Measurements from ENCODE around the gene CCDC106. TPM values are rescaled to one million over a fixed set of nuclear protein-coding genes. Genes with fewer than 3 reads are reported as not detected.
A peak's percentile ranks its signal among the peaks of the same experiment; 100 is the strongest.

CCDC106 gene
- total RNA-seq = 8.3 TPM

- intact Hi-C loops (cut with DNase I) = no loop called here
- Histone ChIP-seq H3K9me3 (no peaks in the 10 kb centered on the region), H3K4me1 (peaks cover 45% of the 10 kb centered on the region), H3K4me3 (peak within 1 kb of the TSS; percentile 74 to 94), H3K27me3 (no peaks in the 10 kb centered on the region), H3K27ac (peak within 1 kb of the TSS; percentile 85), H3K36me3 (peaks cover 0 to 11% of the 10 kb centered on the region in 2 donors)
- DNase-seq (ENCODE audit: extremely low spot score in 2 of 2) = no peak
- TF ChIP-seq POLR2A (IDR thresholded peaks at IDR 0.05) = no peak
- TF ChIP-seq POLR2AphosphoS5 (IDR thresholded peaks at IDR 0.05; ENCODE audit: insufficient read depth in 1 of 2, low read depth in 1 of 2) = peak in 1 of 2 donors; percentile 27
- TF ChIP-seq, protein P1, sequence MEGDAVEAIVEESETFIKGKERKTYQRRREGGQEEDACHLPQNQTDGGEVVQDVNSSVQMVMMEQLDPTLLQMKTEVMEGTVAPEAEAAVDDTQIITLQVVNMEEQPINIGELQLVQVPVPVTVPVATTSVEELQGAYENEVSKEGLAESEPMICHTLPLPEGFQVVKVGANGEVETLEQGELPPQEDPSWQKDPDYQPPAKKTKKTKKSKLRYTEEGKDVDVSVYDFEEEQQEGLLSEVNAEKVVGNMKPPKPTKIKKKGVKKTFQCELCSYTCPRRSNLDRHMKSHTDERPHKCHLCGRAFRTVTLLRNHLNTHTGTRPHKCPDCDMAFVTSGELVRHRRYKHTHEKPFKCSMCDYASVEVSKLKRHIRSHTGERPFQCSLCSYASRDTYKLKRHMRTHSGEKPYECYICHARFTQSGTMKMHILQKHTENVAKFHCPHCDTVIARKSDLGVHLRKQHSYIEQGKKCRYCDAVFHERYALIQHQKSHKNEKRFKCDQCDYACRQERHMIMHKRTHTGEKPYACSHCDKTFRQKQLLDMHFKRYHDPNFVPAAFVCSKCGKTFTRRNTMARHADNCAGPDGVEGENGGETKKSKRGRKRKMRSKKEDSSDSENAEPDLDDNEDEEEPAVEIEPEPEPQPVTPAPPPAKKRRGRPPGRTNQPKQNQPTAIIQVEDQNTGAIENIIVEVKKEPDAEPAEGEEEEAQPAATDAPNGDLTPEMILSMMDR (IDR thresholded peaks at IDR 0.05) = no peak
These were observed at the start of gene CCDC106 for GRCh38 chr19:55647732-55648584. TSS of gene CCDC106 (plus strand) at chr19:55648212. CDS start at chr19:55649047, 835 bp downstream.

DNA sequence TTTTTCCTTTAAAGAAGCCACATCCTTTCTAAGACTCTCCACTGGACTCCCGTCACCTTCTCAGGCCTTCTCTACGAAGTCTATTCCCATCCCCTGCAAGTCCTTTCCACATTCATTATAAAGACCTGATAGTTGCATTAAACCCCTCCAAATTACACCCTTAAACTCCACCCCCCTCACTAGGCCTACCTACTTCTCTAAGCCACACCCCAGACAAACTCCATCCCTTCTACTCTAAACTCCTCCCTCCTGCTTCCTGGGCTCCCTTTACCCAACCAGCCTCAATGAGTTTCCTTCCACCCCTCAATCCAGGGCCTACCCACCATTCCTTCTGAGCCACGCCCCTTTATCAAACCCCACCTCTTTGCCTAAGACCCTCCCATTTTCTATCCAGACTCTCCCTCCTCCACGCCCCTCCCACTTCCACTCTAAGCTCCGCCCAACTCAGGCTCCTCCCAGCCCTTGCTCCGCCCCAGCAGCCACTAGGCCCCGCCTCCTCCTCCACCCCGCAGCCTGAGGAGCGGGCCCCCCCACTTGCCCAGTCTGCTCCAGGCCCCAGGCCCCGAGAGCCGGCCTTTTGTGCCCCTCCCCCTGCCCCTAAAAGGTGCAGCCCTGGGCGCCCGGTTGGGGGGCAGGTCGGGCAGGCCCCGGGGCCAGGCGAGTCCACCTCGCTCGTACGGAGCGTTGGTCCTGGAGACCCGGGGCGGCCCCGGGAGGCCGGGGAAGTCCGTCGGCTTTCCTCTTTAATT is 49.1 kb upstream of the CCDC106 start:
- Histone ChIP-seq H3K27ac (peak overlapping the region; percentile 95), H3K4me1 (peaks cover 12% of the 10 kb centered on the region), H3K36me3 (peaks cover 0 to 15% of the 10 kb centered on the region in 2 donors), H3K27me3 (no peaks in the 10 kb centered on the region), H3K9me3 (no peaks in the 10 kb centered on the region), H3K4me3 (peak overlapping the region; percentile 60 to 72)
- TF ChIP-seq POLR2A (IDR thresholded peaks at IDR 0.05) (peak in 1 of 2 donors; percentile 25), POLR2AphosphoS5 (IDR thresholded peaks at IDR 0.05; ENCODE audit: insufficient read depth in 1 of 2, low read depth in 1 of 2) (peak; percentile 7 to 84)
- TF ChIP-seq, protein P1 (IDR thresholded peaks at IDR 0.05) = no peak
- intact Hi-C loops (cut with DNase I) = no loop called here
- peak in 1 of 2 donors; percentile 96 for DNase-seq (ENCODE audit: extremely low spot score in 2 of 2)

DNA sequence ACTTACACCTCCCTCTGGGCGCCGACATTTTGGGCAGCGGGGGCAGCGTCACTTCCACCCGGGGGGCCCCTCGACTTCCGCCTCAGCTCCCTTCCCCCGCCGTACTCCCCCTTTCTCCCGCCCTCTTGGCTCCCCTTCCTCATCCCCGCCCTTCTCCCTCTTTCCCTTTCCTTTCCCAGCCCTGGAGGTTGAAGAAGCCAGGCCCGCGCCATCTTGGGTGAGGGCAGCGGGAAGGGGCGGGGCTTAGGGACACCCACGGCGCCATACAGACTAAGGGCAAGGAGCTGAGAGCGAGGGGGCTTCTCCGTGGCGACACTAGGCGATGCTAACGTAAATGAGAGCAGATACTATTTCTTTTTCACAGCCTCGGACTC is 48.6 kb upstream of the CCDC106 start, which contains the start of gene FIZ1:
Gene FIZ1 (minus strand): TSS at position 50 of the 374 bp plus-strand sequence. CDS start 1,652 bp downstream, outside the sequence.
- peak within 1 kb of the TSS; percentile 95 for H3K27ac ChIP-seq
- no peak for TF ChIP-seq POLR2A (IDR thresholded peaks at IDR 0.05)
- TF ChIP-seq POLR2AphosphoS5 (IDR thresholded peaks at IDR 0.05; ENCODE audit: insufficient read depth in 1 of 2, low read depth in 1 of 2) = peak; percentile 59 to 86
- DNase-seq (ENCODE audit: extremely low spot score in 2 of 2) = peak in 1 of 2 donors; percentile 99
- H3K9me3 ChIP-seq = no peaks in the 10 kb centered on the region
- H3K4me1 ChIP-seq = peaks cover 18% of the 10 kb centered on the region
- H3K4me3 ChIP-seq = peak within 1 kb of the TSS; percentile 60 to 72
- no peaks in the 10 kb centered on the region for H3K27me3 ChIP-seq
- H3K36me3 ChIP-seq = peaks cover 0 to 15% of the 10 kb centered on the region in 2 donors
- intact Hi-C loops (cut with DNase I) = no loop called here

- peaks cover 22% of the 10 kb centered on the region for H3K4me1 ChIP-seq
- DNase-seq (ENCODE audit: extremely low spot score in 2 of 2) = peak in 1 of 2 donors; percentile 95
- H3K27ac ChIP-seq = peak within 1 kb of the TSS; percentile 95
- H3K27me3 ChIP-seq = no peaks in the 10 kb centered on the region
- no peaks in the 10 kb centered on the region for H3K9me3 ChIP-seq
- intact Hi-C loops (cut with DNase I) = loop anchor here (10.0 kb wide), 1 partner anchor 195 kb away; the partner anchor contains the start of gene UBE2S
- H3K36me3 ChIP-seq = peaks cover 0 to 12% of the 10 kb centered on the region in 2 donors
- TF ChIP-seq, protein P1 (IDR thresholded peaks at IDR 0.05) = no peak
- TF ChIP-seq POLR2A (IDR thresholded peaks at IDR 0.05) (peak in 1 of 2 donors; percentile 27), POLR2AphosphoS5 (IDR thresholded peaks at IDR 0.05; ENCODE audit: insufficient read depth in 1 of 2, low read depth in 1 of 2) (peak; percentile 33 to 38)
- H3K4me3 ChIP-seq = peak within 1 kb of the TSS; percentile 60 to 72
These were observed 48.0 kb upstream of the CCDC106 start, which contains the start of gene ZNF524 for GRCh38 chr19:55599842-55600661. TSS of gene ZNF524 (plus strand) at chr19:55600288. CDS start at chr19:55602113, 1,825 bp downstream.

All from vagina (tissue), 2 donors.